ACHN (cell line): Measurements from ENCODE around the gene ATG5.
"Not testable (repeated sequence)": the region's sequence is repeated elsewhere in the genome, so short reads cannot be mapped to it uniquely, and the experiment has no call there.

Source experiments
- DNase-seq: peaks from one replicate; pipeline ENCODE4 v3.0.0-alpha.2; 2015
- in situ Hi-C: cut with HindIII; loops from 2 replicates; pipeline ENCODE4 v1.10.0; 2017; ENCODE audit warnings: low sequenced_read_pairs, low pct_ligation_motif_present, low pct_unique_long_range_greater_than_20kb

The ATG5 gene

GRCh38 chr6:106168097-106168888, 157.3 kb downstream of the ATG5 start:
- DNase-seq, result no peak
- in situ Hi-C loops, result no loop called here

GRCh38 chr6:106167096-106167814, 158.3 kb downstream of the ATG5 start:
- in situ Hi-C loops, result no loop called here
- DNase-seq, result no peak

- in situ Hi-C loops, result no loop called here
Measured at GRCh38 chr6:106165885-106166485, 159.6 kb downstream of the ATG5 start.

GRCh38 chr6:106163966-106164877, 161.3 kb downstream of the ATG5 start:
- in situ Hi-C loops, result no loop called here
- no peak for DNase-seq

More at GRCh38 chr6:106165885-106166485, 159.6 kb downstream of the ATG5 start:
- DNase-seq, result no peak

GRCh38 chr6:106163446-106163965, 162.1 kb downstream of the ATG5 start:
- no peak for DNase-seq
- in situ Hi-C loops, result no loop called here

GRCh38 chr6:106162921-106163320, 162.6 kb downstream of the ATG5 start:
- in situ Hi-C loops, result no loop called here
- no peak for DNase-seq

GRCh38 chr6:106161893-106162292, 163.7 kb downstream of the ATG5 start:
- in situ Hi-C loops, result no loop called here

GRCh38 chr6:106161311-106161874, 164.2 kb downstream of the ATG5 start:
- no peak for DNase-seq
- in situ Hi-C loops, result no loop called here

More at GRCh38 chr6:106161893-106162292, 163.7 kb downstream of the ATG5 start:
- DNase-seq, result no peak

- in situ Hi-C loops, result no loop called here
- no peak for DNase-seq
Measured at GRCh38 chr6:106160189-106160588, 165.4 kb downstream of the ATG5 start.

- in situ Hi-C loops, result no loop called here
- peak; percentile 80 for DNase-seq
Measured at GRCh38 chr6:106159531-106159940, 166.0 kb downstream of the ATG5 start.

GRCh38 chr6:106158816-106159215, 166.7 kb downstream of the ATG5 start:
- DNase-seq, result no peak
- in situ Hi-C loops, result no loop called here

GRCh38 chr6:106156863-106157262, 168.7 kb downstream of the ATG5 start:
- in situ Hi-C loops, result no loop called here

GRCh38 chr6:106156413-106156812, 169.1 kb downstream of the ATG5 start:
- no peak for DNase-seq
- in situ Hi-C loops, result no loop called here

More at GRCh38 chr6:106156863-106157262, 168.7 kb downstream of the ATG5 start:
- DNase-seq, result no peak

- in situ Hi-C loops, result no loop called here
- DNase-seq, result no peak
Measured at GRCh38 chr6:106155219-106155830, 170.2 kb downstream of the ATG5 start.

GRCh38 chr6:106154326-106154725, 171.2 kb downstream of the ATG5 start:
- no peak for DNase-seq
- in situ Hi-C loops, result no loop called here

- in situ Hi-C loops, result no loop called here
Measured at GRCh38 chr6:106152952-106153351, 172.6 kb downstream of the ATG5 start.

GRCh38 chr6:106152476-106152875, 173.1 kb downstream of the ATG5 start:
- DNase-seq, in situ Hi-C loops: not testable (repeated sequence)

More at GRCh38 chr6:106152952-106153351, 172.6 kb downstream of the ATG5 start:
- no peak for DNase-seq
